Stimulated activated CD8-positive, alpha-beta memory T cell treated with anti-CD3 and anti-CD28 coated beads, Interleukin-4, amount 100 ng/mL, for 48 hours (primary cell): Measurements from ENCODE around the gene TFEB.

Source experiments
- DNase-seq: peaks from one replicate; pipeline ENCODE4 v3.0.0-alpha.2; 2020

Gene TFEB

DNA sequence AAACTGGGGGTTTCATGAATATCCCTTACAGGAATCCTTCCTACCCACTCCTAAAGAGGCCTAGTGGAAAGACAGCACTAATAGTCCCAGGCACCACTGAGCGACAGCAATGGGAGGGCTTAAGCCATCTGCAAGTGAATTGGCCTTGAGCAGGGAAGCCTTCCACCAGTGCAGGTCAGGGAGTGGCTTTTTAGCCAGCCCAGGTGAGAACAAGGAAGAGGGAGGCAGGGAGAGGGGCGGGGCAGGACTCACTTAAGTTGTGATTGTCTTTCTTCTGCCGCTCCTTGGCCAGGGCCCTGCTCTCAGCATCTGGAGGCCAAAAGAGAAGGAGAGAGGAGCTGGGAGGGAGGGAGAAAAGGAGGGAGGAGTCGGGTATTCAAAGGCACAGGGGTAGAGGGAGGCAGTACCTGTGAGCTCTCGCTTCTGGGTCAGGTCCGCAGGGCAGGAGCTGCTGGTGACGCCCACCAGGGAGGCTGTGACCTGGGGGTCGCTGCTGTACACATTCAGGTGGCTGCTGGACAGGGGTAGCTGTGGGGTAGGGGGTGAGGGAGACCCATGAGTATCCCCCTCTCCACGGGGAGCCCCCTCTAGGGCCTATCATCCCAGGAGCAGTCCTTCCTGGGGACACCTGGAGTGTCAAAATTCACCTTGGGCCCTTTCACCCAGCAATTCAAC lies 47.8 kb downstream of the TFEB start:
- DNase-seq, result no peak

- no peak for DNase-seq
Measured at GRCh38 chr6:41685641-41686380, 49.6 kb downstream of the TFEB start.

- no peak for DNase-seq
Measured at GRCh38 chr6:41684311-41685180, 50.9 kb downstream of the TFEB start.

- peak; percentile 87 for DNase-seq
Measured at GRCh38 chr6:41683523-41684310, 51.7 kb downstream of the TFEB start.

DNA sequence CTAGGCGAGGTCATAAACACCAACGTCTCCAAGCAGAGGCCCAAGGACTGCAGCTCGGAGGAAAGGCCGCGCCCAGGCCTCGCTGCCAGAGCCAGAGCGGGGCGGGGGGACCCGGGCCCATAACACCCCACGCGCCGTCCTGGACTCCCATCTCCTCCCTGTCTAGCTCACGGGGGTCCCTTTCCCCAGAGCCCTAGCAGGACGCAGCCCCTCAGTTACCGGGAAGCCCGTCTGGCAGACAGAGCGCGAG lies 52.2 kb downstream of the TFEB start:
- DNase-seq, result no peak

DNA sequence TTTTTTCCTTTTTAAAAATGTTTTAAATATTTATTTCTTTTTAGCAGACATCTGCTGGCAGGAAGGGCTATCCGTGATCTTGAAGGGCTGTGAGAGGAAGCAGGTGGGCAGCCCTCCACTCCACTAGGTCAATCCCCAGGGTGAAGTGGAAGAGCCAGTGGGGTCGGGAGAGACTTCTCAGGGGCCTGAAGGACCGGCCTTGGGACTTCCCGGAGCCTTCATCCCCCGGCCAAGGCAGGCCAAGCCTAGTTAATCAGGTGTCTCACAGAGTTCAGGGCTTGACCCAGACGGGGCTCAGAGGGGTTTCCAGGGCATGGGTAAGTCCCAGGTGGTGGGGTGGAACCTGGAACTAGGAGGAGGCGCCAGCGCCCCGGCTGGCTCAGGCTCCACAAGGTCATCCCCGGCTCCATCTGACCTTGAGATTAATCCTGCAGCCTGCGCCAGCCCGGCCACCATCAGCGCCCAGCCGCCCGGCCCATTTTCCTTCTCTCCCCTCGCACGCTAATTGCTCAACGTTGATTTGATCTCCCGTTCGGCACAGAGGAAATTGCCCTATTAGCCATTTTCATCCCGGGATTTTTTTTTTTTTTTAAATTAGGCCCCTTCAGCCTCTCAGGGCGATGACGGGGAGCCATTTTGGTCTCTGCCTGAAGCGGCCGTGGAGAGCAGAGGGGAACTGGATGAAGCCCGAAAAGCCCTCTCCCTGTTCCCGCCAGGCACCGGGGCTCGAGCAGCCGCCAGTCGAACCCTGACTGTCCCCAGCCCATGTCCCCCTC lies 52.7 kb downstream of the TFEB start:
- no peak for DNase-seq

DNA sequence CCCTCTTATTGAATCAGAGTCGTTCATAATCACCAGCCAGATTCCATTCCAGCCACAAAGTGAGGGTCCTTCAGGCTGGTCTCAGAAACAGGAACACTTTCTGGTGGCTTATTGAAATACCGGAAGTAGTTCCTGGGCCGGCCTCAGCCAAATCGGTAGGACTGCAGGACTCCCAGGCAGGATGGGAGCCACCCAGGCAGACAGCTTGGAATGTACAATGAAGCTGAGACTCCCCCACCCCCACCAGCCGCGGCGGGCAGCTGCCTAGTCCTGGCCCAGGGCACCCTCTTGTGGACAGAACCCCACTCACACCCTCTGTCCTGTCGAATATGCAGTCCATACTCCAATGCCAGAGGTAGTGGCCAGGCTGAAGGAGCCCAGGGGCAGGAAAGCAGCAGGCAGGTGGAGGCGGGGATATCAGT lies 53.3 kb downstream of the TFEB start:
- peak; percentile 81 for DNase-seq

DNA sequence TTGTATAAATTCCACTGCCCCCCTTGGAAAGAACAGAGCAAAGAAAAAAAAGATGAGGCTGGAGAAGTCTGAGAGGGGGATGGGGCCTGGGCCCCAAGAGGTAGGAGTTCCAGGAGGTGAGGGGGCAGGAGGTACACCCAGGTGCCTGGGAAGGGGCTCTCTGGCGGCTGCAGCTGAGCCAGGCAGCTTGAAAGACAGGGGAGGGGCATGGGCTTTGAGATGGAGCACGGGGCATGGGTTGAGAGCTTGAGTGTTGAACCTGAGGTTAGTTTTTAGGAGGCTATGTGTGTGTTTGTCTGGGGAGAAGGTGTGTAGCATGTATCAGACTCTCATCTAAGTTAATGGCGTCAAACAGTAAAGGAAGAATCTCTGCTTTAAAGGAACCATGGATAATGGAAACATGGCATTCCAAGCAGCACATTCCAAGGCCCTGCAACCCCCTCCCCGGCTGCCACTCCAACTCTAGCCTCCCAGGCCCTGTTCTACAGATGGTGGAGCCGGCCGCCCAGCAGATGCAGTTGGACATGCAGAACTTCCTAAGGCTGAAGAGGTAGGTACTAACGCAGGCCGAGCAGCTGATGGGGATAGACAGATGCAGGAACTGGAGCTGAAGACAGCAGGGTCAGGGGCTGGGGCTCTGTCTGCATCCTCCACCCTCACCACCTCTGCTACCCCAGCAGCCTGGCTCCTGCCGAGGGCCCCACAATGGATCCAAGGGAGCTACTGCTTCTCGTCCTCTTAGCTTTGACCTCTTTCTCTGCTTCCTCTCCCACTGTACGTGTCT lies 55.0 kb downstream of the TFEB start:
- DNase-seq, result no peak

DNA sequence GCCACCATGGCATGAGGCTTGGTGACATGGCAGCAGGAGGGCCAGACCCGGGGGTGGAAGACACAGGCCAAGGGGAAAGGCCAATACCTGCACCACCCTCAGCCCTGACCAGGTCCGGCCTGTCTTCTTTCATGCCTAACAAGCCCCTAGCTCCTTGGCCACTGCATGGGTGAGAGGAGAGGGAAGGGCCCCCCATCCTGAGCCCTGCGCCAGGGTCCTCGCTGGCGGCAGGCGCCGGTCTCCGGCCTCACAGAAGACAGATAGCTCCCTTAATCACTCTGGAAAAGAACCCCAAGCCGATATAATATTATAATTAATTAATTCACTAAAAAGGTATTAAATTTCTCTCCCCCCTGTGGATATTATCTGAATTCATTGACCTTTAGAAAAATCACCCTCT lies 55.7 kb downstream of the TFEB start:
- DNase-seq, result no peak

DNA sequence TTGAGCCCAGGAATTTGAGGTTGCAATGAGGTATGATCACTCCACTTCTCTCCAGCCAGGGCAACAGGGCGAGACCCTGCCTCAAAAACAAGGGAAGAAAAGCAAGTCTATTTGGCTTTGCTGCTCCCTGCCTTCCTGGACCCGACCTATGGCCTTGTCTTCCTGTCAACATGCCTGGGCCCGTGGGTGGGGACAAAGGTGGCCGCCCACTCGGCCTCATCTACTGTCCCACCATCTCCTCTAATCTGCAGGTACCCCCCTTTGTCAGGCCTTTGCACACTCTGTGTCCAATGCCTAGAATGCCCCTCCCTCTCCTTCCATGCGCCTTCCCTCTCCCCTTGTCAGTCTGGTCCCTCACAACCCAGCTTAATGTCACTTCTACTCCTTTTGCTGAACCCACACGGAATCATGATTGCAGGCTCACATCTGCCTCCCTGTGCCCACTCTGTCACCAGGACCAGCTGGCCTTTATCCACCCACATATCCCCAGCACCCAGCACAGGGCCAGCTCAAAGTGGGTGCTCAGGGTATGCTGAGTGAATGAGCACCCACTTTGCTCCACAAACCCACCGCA lies 56.8 kb downstream of the TFEB start:
- DNase-seq, result no peak

- no peak for DNase-seq
Measured at GRCh38 chr6:41677124-41677921, 58.1 kb downstream of the TFEB start.

- DNase-seq, result no peak
Measured at GRCh38 chr6:41676431-41676830, 59.0 kb downstream of the TFEB start.

GRCh38 chr6:41675992-41676391 lies 59.4 kb downstream of the TFEB start:
- DNase-seq, result no peak

DNA sequence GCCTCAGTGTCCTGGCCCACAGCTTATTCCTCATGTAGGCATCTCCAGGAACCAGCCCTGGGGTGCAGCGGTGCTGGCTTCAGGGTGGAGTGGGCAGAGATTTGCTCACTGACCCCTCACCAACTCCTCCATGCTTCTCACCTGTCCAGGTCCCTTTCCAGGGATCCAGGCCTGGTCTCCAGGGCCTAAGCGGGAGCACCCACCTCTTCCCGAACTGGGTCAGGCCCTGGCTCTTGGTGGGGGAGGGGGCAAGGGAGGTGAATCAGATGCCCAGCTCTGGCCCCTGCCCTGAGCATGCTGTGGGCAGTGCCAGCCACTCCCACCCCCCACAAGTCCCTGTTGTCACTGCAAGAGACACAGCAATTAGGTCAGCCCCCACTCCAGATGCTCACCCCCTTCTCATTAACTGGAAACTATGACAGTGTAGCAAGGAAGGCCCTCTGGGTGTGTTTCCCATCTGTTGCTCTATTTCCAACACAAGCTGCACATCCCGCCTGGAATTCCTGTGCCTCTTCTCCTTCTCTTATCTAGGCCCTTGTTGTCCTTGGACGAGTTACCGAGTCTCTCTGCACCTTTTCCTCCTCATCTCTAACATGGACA lies 60.1 kb downstream of the TFEB start:
- no peak for DNase-seq

DNA sequence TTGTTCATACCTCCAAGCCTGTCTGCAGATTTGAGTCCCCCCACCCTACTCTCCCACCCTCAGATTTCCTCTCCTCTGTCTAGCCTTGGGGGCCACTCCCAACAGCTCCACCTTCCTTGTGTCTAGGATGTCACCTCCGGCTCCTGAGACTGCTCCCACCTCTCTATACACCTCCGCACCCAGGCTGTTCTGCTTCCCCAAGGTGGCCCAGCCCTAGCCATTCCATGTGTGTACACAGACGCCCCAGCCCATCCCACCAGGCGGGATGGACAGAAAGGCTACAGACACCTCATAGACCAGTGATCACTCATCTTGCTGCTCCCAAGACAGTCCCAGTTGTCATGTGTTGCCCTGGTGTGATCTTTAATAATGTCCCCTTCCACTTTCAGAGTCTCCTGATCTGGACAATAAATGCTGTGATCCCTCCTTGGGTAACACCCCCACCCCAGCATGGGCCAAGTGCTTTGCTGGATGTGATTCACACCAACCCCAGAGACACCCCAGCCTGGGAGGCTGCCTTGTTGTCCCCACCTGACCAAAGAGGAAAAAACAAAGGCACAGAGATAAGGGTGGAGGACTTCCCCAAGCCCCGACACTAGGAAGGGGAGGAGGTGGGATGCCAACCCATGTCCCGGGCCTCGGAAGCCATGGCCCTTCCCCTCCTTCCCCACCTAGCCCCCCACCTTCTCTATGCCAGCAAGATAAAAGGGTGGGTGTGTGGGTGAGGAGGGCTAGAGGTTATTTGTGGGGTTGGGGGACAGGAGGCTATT lies 61.0 kb downstream of the TFEB start:
- no peak for DNase-seq

GRCh38 chr6:41673704-41674000 lies 61.8 kb downstream of the TFEB start:
- DNase-seq, result no peak

- DNase-seq, result no peak
Measured at GRCh38 chr6:41672816-41673703, 62.3 kb downstream of the TFEB start.

DNA sequence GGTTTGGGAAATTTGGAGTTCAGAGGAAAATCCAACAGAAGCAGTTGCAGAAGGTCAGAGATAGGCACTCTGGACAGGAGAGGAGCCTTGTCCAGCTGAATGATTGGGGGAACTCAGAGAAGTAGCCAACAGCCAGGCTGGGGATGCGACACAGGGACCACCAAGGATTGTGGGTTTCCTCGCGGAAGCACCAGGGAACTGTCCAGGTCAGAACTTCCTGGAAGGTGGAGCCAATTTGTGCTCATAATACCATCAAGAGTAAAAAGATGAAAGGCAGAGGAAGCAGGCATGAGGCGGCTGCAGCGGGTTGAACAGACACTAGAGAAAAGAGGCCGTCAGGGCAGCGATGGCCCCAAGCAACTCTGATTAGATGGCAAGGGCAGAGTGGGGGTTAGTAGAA lies 63.4 kb downstream of the TFEB start:
- DNase-seq, result no peak
